A549 (cell line): ENCODE data around the gene FLYWCH1. TPM values are rescaled to one million over a fixed set of nuclear protein-coding genes. Genes with fewer than 3 reads are reported as not detected.
A peak's percentile ranks its signal among the peaks of the same experiment; 100 is the strongest.

Experiments
- ATAC-seq, 2 experiments: fragments of 200-7000 bp in 1 of 2; fragments of >200 bp in 1 of 2; cut with Nextera tagmentation in 1 of 2; cut with Tn5 transposase in 1 of 2; 3 replicates each; pipeline versions ENCODE4 v1.8.0 to v1.9.1; 2018 to 2020; ENCODE audit warnings: mild to moderate bottlenecking in 1 of 2, moderate library complexity in 1 of 2
- CTCF ChIA-PET: fragments of 300-600 bp; sonication (Branson Sonifier 250); formaldehyde crosslinking; extraction: SDS; loops from one replicate; lab custom pipeline; 2021; ENCODE audit warnings: antibody characterized with exemption, inconsistent platforms; lab: Yijun Ruan, JAX
- POLR2A ChIA-PET: fragments of 350-600 bp; formaldehyde crosslinking; extraction: SDS; loops from one replicate; lab custom pipeline; 2021; ENCODE audit warnings: antibody characterized with exemption, inconsistent platforms; lab: Yijun Ruan, JAX
- DNase-seq, 2 experiments: peaks; one replicate each; pipeline versions ENCODE4 v3.0.0 to v3.0.0-alpha.2; 2011 to 2016; ENCODE audit warnings: low read depth in 1 of 2, low spot score in 1 of 2
- FAIRE-seq: peaks from 2 replicates; lab custom pipeline; 2011; peaks lifted over from hg19 to GRCh38; lab: Jason Lieb, UNC
- H3K27ac ChIP-seq, 2 experiments: fragments of >200 bp; sonication (Bioruptor Twin); formaldehyde crosslinking; 3 replicates each; pipeline ENCODE4 v1.5.1; 2016 to 2017
- H3K4me1 ChIP-seq: fragments of >200 bp; sonication (Bioruptor Twin); formaldehyde crosslinking; 3 replicates; pipeline ENCODE4 v1.6.1; 2016
- H3K4me2 ChIP-seq: fragments of >200 bp; sonication (Bioruptor Twin); formaldehyde crosslinking; 3 replicates; pipeline ENCODE4 v1.6.1; 2016
- H3K4me3 ChIP-seq: fragments of >200 bp; sonication (Bioruptor Twin); formaldehyde crosslinking; 3 replicates; pipeline ENCODE4 v1.5.1; 2016
- H3K9me3 ChIP-seq: fragments of >200 bp; sonication (Bioruptor Twin); formaldehyde crosslinking; 3 replicates; pipeline ENCODE4 v1.6.1; 2016
- BCL3 ChIP-seq: fragments of >200 bp; sonication (Bioruptor Twin); formaldehyde crosslinking; IDR thresholded peaks from 3 replicates; pipeline ENCODE4 v1.6.1; 2016
- BHLHE40 ChIP-seq: IDR thresholded peaks from 2 replicates; pipeline ENCODE4 v1.6.1; 2012; ENCODE audit warnings: low read depth, low read length, inconsistent platforms
- CEBPB ChIP-seq, 2 experiments: fragments of >200 bp in 1 of 2; sonication (Bioruptor Twin) in 1 of 2; formaldehyde crosslinking in 1 of 2; IDR thresholded peaks; 2 replicates each; pipeline ENCODE4 v1.6.1; 2012 to 2016
- CTCF ChIP-seq: fragments of >200 bp; sonication (Bioruptor Twin); formaldehyde crosslinking; IDR thresholded peaks from 3 replicates; pipeline ENCODE4 v1.5.1; 2016
- E2F6 ChIP-seq: IDR thresholded peaks from 2 replicates; pipeline ENCODE4 v1.6.1; 2012; ENCODE audit warnings: low read depth, borderline replicate concordance
- FOSB ChIP-seq: fragments of 250-450 bp; sonication (Bioruptor Pico); IDR thresholded peaks from 2 replicates; pipeline ENCODE4 v1.5.0; 2020; ENCODE audit warnings: mild to moderate bottlenecking, moderate library complexity
- FOSL2 ChIP-seq, 2 experiments: fragments of 450-650 bp in 1 of 2; fragments of >200 bp in 1 of 2; sonication (Bioruptor Twin) in 1 of 2; formaldehyde crosslinking; IDR thresholded peaks; 2 replicates each; pipeline versions ENCODE4 v1.5.0 to v1.6.1; 2016 to 2020; ENCODE audit warnings: mild to moderate bottlenecking in 1 of 2, moderate library complexity in 1 of 2
- HDAC2 ChIP-seq: fragments of 200-600 bp; sonication (generic); IDR thresholded peaks from 2 replicates; pipeline ENCODE4 v1.6.1; 2016
- KDM1A ChIP-seq: fragments of 200-600 bp; sonication (generic); IDR thresholded peaks from 2 replicates; pipeline ENCODE4 v1.6.1; 2016; ENCODE audit warnings: low read depth, mild to moderate bottlenecking
- NFE2L2 ChIP-seq: fragments of 150-350 bp; conservative IDR thresholded peaks from 2 replicates; pipeline ENCODE4 v1.6.1; 2014; ENCODE audit warnings: low read length
- POLR2A ChIP-seq: IDR thresholded peaks from 2 replicates; pipeline ENCODE4 v1.6.1; 2012; ENCODE audit warnings: mild to moderate bottlenecking, low read length
- POLR2AphosphoS2 ChIP-seq: conservative IDR thresholded peaks from 2 replicates; pipeline ENCODE4 v1.6.1; 2012; ENCODE audit warnings: low read length, improper control_type of control experiment, inconsistent platforms
- RCOR1 ChIP-seq: fragments of 150-350 bp; IDR thresholded peaks from 2 replicates; pipeline ENCODE4 v1.6.1; 2014; ENCODE audit warnings: antibody characterized with exemption, low read length, low read depth
- RFX5 ChIP-seq: fragments of 450-650 bp; IDR thresholded peaks from 2 replicates; pipeline ENCODE4 v1.7.1; 2014; ENCODE audit warnings: antibody characterized with exemption, mild to moderate bottlenecking, moderate library complexity
- RNF2 ChIP-seq: fragments of 200-600 bp; sonication (generic); IDR thresholded peaks from 2 replicates; pipeline ENCODE4 v1.6.1; 2016; ENCODE audit warnings: low read depth, mild to moderate bottlenecking, antibody characterized with exemption, moderate library complexity, borderline replicate concordance
- TFCP2L1 ChIP-seq: fragments of 250-450 bp; sonication (Bioruptor Pico); IDR thresholded peaks from 2 replicates; pipeline ENCODE4 v1.5.0; 2021; ENCODE audit warnings: mild to moderate bottlenecking
- ZC3H11A ChIP-seq: fragments of 450-650 bp; IDR thresholded peaks from 2 replicates; pipeline ENCODE4 v1.6.1; 2014; ENCODE audit warnings: antibody characterized with exemption, mild to moderate bottlenecking
- ZFP36 ChIP-seq: fragments of 450-650 bp; IDR thresholded peaks from 2 replicates; pipeline ENCODE4 v1.6.1; 2014; ENCODE audit warnings: borderline replicate concordance; ENCODE audit not compliant: partially characterized antibody
- ZNF302 ChIP-seq: fragments of 250-450 bp; sonication (Bioruptor Pico); IDR thresholded peaks from 2 replicates; pipeline ENCODE4 v1.9.0; 2021; ENCODE audit warnings: inconsistent platforms, mild to moderate bottlenecking, moderate library complexity
- ZSCAN20 ChIP-seq: fragments of 250-450 bp; sonication (Bioruptor Pico); IDR thresholded peaks from 2 replicates; pipeline ENCODE4 v1.8.0; 2022; ENCODE audit warnings: mild to moderate bottlenecking, moderate library complexity
- WGBS: methylation state at CpG from one replicate; pipeline ENCODE4 v1.1.6; 2017; ENCODE audit errors: missing lambda C conversion rate; 5-methylcytosine and 5-hydroxymethylcytosine counted together
- polyA plus RNA-seq, 4 experiments: library from polyadenylated mRNA; depleted of rRNA in 3 of 4; stranded (reverse); fragments of >200 nt; fragmentation: RNase III in 1 of 4; extraction: RNeasy Plus Mini Kit Qiagen cat#74134 plus additional on column Dnase treatment in 1 of 4; gene quantifications; 2 replicates in 3 of 4; 3 replicates in 1 of 4; pipeline ENCODE4 v1.2.3, GENCODE V29; 2011 to 2017

FLYWCH1 gene
- polyA plus RNA-seq, 2 of the 4 experiments (the other 2 are of a cell fraction) = 9.3 to 22.5 TPM

- CTCF ChIA-PET = interaction anchor here (0.6 to 1.4 kb wide), 3 partner anchors 9 to 31 kb away, joined by 3 to 5 read pairs (median 3); no protein-coding TSS in a partner anchor
- no peak for DNase-seq
- Histone ChIP-seq H3K4me1 (peaks cover 22% of the 10 kb centered on the region), H3K27ac (peak overlapping the region in 1 of 2 experiments; percentile 49; a peak in 2 of 6 replicates), H3K4me2 (no peak overlapping the region), H3K4me3 (no peak overlapping the region), H3K9me3 (no peaks in the 10 kb centered on the region)
- POLR2A ChIA-PET = interaction anchor here (0.9 kb wide), 1 partner anchor 9 kb away, joined by 4 read pairs; no protein-coding TSS in a partner anchor
- no peak for FAIRE-seq
- no peak for TF ChIP-seq E2F6
- TF ChIP-seq RNF2 = no peak
- no peak for TF ChIP-seq NFE2L2
- 95% methylated on average over 17 of the region's 19 CpGs for WGBS
- no peak for ATAC-seq
These were observed 15.2 kb upstream of the FLYWCH1 start for GRCh38 chr16:2896480-2897010.

- ChIA-PET POLR2A (interaction anchor here (0.9 kb wide), 1 partner anchor 9 kb away, joined by 4 read pairs; no protein-coding TSS in a partner anchor), CTCF (interaction anchor here (0.6 to 2.7 kb wide), 6 partner anchors 10 to 30 kb away, joined by 3 to 13 read pairs (median 5); no protein-coding TSS in a partner anchor)
- DNase-seq (no peak), FAIRE-seq (no peak), ATAC-seq (no peak; a peak in 2 of 6 replicates)
- TF ChIP-seq RFX5 = no peak
- TF ChIP-seq RCOR1 = no peak
- TF ChIP-seq ZFP36 = no peak
- TF ChIP-seq ZNF302 (CRISPR knock-in tag) = no peak
- TF ChIP-seq TFCP2L1 (CRISPR knock-in tag) = no peak
- no peak for TF ChIP-seq ZSCAN20
- TF ChIP-seq POLR2A = no peak
- TF ChIP-seq KDM1A = no peak
- Histone ChIP-seq H3K4me2 (no peak overlapping the region), H3K9me3 (no peaks in the 10 kb centered on the region), H3K4me3 (no peak overlapping the region), H3K4me1 (peaks cover 22% of the 10 kb centered on the region), H3K27ac (no peak overlapping the region)
- WGBS = 56% methylated on average over 7 of the region's 7 CpGs
These were observed 14.6 kb upstream of the FLYWCH1 start for GRCh38 chr16:2897110-2897509.

- FAIRE-seq (no peak), ATAC-seq (no peak), DNase-seq (no peak)
- WGBS = 81% methylated on average over 10 of the region's 10 CpGs
- Histone ChIP-seq H3K9me3 (no peaks in the 10 kb centered on the region), H3K4me2 (no peak overlapping the region), H3K27ac (no peak overlapping the region), H3K4me1 (peaks cover 29% of the 10 kb centered on the region), H3K4me3 (no peak overlapping the region)
- ChIA-PET CTCF (interaction anchor here (0.5 to 2.7 kb wide), 11 partner anchors 8 to 126 kb away, joined by 3 to 13 read pairs (median 4); partner anchors contain the start of gene PAQR4), POLR2A (interaction anchor here (1.2 kb wide), 1 partner anchor 16 kb away, joined by 3 read pairs; the partner anchor contains the start of gene FLYWCH2)
- TF ChIP-seq HDAC2 (no peak), CEBPB (IDR thresholded peaks at IDR 0.05) (no peak), FOSB (CRISPR knock-in tag) (no peak), BHLHE40 (no peak), E2F6 (no peak), KDM1A (no peak), BCL3 (no peak), CTCF (no peak), POLR2A (no peak), NFE2L2 (no peak), POLR2AphosphoS2 (no peak), FOSL2 (IDR thresholded peaks at IDR 0.05) (no peak), FOSL2 (CRISPR knock-in tag; IDR thresholded peaks at IDR 0.05) (no peak), ZC3H11A (no peak), RCOR1 (no peak)
These were observed 12.7 kb upstream of the FLYWCH1 start for GRCh38 chr16:2898831-2899563.
